ENCODE measurements around the gene WWC2.

Gene WWC2

DNA sequence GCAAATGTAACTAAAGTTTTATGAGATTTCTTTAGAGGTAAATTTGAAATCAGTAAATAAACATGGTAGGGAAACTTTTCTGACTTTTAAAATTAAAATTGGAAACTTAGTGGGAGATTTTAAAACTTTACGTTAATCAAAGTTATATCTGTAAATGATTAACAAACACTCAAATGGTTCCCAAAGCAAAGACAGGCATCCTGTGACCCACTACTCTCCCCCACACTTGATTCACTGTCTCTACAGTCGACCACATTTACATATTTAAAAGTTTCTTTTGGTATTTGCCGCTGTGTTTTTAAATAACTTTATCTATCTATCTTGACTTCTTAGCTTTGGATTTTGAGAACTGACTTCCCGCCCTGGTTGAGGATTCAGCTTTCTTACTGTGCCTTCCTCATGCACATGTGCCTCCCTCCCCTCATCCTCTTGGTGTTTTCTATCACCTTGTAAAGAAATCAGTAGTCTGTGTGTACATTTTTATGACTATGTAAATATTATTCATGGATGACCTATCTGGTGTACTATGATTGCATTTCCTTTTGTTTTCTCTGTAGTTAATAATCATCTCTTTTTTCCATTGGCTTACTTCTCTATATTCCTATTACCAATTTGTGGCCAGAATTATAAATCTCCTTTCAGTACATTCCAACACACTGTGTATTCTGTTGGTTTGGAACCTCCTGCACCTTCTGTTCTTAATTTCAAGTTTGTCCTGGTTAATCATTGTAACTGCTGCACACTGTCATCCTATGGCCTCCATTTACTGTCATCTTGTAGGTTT, 72.6 kb downstream of the WWC2 start:
- TF ChIP-seq, protein P1, sequence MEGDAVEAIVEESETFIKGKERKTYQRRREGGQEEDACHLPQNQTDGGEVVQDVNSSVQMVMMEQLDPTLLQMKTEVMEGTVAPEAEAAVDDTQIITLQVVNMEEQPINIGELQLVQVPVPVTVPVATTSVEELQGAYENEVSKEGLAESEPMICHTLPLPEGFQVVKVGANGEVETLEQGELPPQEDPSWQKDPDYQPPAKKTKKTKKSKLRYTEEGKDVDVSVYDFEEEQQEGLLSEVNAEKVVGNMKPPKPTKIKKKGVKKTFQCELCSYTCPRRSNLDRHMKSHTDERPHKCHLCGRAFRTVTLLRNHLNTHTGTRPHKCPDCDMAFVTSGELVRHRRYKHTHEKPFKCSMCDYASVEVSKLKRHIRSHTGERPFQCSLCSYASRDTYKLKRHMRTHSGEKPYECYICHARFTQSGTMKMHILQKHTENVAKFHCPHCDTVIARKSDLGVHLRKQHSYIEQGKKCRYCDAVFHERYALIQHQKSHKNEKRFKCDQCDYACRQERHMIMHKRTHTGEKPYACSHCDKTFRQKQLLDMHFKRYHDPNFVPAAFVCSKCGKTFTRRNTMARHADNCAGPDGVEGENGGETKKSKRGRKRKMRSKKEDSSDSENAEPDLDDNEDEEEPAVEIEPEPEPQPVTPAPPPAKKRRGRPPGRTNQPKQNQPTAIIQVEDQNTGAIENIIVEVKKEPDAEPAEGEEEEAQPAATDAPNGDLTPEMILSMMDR (IDR thresholded peaks at IDR 0.05; ENCODE audit: low read depth, low read length, poor library complexity, severe bottlenecking), result no peak
- TF ChIP-seq EZH2phosphoT487 (IDR thresholded peaks at IDR 0.05; ENCODE audit: borderline replicate concordance, low read length), result no peak
- no peak overlapping the region for H3K4me2 ChIP-seq (ENCODE audit: low read length)

DNA sequence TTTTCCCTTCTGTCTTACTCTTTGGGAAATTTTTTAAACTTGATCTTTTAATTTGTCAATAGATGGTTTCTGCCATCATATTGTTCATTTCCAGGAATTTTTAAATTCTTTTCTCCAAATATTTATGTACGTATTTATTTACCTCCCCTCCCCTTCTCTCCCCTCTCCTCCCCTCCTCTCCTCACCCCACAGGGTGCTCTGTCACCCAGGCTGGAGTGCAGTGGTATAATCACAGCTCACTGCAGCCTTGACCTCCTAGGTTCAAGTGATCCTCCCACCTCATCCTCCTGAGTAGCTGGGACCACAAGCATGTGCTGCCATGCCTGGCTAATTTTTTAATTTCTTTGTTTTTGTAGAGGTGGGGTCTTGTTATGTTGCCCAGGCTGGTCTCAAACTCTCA, 73.8 kb downstream of the WWC2 start:
- no peaks in the 10 kb centered on the region for H3K27me3 ChIP-seq (ENCODE audit: control insufficient read depth, low read length)
- H3K36me3 ChIP-seq (ENCODE audit: control insufficient read depth, low read length), result no peaks in the 10 kb centered on the region
- no peak overlapping the region for H3K4me3 ChIP-seq (ENCODE audit: low read length)
- H3K4me1 ChIP-seq (ENCODE audit: control insufficient read depth, low read length), result no peaks in the 10 kb centered on the region
- H3F3A ChIP-seq (ENCODE audit: control insufficient read depth, insufficient read depth), result no peaks in the 10 kb centered on the region
- no peak overlapping the region for H3K27ac ChIP-seq (ENCODE audit: low read depth, low read length)
- H3K9me2 ChIP-seq (replicated peaks; ENCODE audit: control insufficient read depth, low read length), result no peaks in the 10 kb centered on the region
- no peaks in the 10 kb centered on the region for H3K9me3 ChIP-seq (ENCODE audit: control insufficient read depth, insufficient read depth, low read length)
- TF ChIP-seq, protein P1 (IDR thresholded peaks at IDR 0.05; ENCODE audit: low read depth, low read length, poor library complexity, severe bottlenecking), result no peak
- TF ChIP-seq EZH2phosphoT487 (IDR thresholded peaks at IDR 0.05; ENCODE audit: borderline replicate concordance, low read length), result no peak
- H4K20me1 ChIP-seq (ENCODE audit: control insufficient read depth, insufficient read depth, low read depth, low read length), result no peaks in the 10 kb centered on the region
- no peak overlapping the region for H3K4me2 ChIP-seq (ENCODE audit: low read length)
- H3K79me2 ChIP-seq (ENCODE audit: control insufficient read depth, low read length), result no peaks in the 10 kb centered on the region

More for the DNA sequence above, 72.6 kb downstream of the WWC2 start:
- Histone ChIP-seq H3K36me3 (ENCODE audit: control insufficient read depth, low read length) (no peaks in the 10 kb centered on the region), H4K20me1 (ENCODE audit: control insufficient read depth, insufficient read depth, low read depth, low read length) (no peaks in the 10 kb centered on the region), H3F3A (ENCODE audit: control insufficient read depth, insufficient read depth) (no peaks in the 10 kb centered on the region), H3K4me1 (ENCODE audit: control insufficient read depth, low read length) (no peaks in the 10 kb centered on the region), H3K9me2 (replicated peaks; ENCODE audit: control insufficient read depth, low read length) (no peaks in the 10 kb centered on the region), H3K79me2 (ENCODE audit: control insufficient read depth, low read length) (no peaks in the 10 kb centered on the region), H3K27ac (ENCODE audit: low read depth, low read length) (no peak overlapping the region), H3K9me3 (ENCODE audit: control insufficient read depth, insufficient read depth, low read length) (no peaks in the 10 kb centered on the region), H3K4me3 (ENCODE audit: low read length) (no peak overlapping the region), H3K27me3 (ENCODE audit: control insufficient read depth, low read length) (no peaks in the 10 kb centered on the region)

DNA sequence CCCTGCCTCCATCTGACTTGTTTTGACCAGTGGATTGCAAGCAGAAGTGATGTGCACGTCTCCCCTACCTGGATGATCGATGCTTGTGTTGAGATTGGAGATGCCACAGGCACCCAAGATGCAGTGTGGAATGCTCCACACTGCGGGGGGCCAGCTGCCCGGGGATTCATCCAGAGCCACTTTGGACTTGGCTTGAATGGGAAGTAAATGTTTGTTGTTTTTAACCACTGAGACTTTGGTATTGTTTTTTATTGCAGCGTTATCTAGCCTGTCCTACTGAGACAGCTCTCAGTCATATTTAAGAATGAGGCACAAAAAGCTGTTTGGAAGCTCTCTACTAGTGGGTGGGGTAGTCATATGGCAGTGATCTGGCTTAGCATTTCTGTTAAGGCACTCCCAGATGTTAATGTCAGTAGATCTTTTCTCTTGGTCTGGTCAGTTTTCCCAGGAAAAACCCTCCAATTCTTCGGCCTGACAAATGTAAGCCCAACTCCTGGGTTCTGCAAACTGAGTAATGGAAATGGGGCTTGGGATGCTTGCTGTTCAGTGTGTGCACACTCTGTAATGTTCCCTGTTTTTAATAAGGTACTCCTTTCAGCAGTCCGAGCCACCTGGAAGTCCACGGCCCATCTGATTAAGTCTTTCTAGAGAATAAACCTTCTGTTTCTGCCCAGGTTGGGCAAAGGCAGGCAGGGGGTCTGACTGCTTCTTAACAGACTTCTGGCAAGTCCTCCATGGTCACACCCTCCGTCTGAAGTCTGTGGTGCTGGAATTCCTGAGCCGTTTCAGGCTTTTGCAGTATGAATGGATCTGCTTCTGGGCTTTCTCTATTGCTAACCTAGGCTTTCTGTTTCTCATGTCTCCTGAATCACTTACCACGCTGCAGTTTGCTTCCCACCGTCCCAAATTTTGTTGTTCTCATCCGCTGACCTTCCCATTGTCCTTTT, 74.8 kb downstream of the WWC2 start:
- H4K20me1 ChIP-seq (ENCODE audit: control insufficient read depth, insufficient read depth, low read depth, low read length), result no peaks in the 10 kb centered on the region
- H3K27ac ChIP-seq (ENCODE audit: low read depth, low read length), result no peak overlapping the region
- H3K4me2 ChIP-seq (ENCODE audit: low read length), result no peak overlapping the region
- H3F3A ChIP-seq (ENCODE audit: control insufficient read depth, insufficient read depth), result no peaks in the 10 kb centered on the region
- no peaks in the 10 kb centered on the region for H3K27me3 ChIP-seq (ENCODE audit: control insufficient read depth, low read length)
- TF ChIP-seq EZH2phosphoT487 (IDR thresholded peaks at IDR 0.05; ENCODE audit: borderline replicate concordance, low read length), result no peak
- TF ChIP-seq, protein P1 (IDR thresholded peaks at IDR 0.05; ENCODE audit: low read depth, low read length, poor library complexity, severe bottlenecking), result no peak
- H3K9me3 ChIP-seq (ENCODE audit: control insufficient read depth, insufficient read depth, low read length), result no peaks in the 10 kb centered on the region
- no peak overlapping the region for H3K4me3 ChIP-seq (ENCODE audit: low read length)
- no peaks in the 10 kb centered on the region for H3K36me3 ChIP-seq (ENCODE audit: control insufficient read depth, low read length)
- H3K4me1 ChIP-seq (ENCODE audit: control insufficient read depth, low read length), result no peaks in the 10 kb centered on the region
- no peaks in the 10 kb centered on the region for H3K9me2 ChIP-seq (replicated peaks; ENCODE audit: control insufficient read depth, low read length)
- H3K79me2 ChIP-seq (ENCODE audit: control insufficient read depth, low read length), result no peaks in the 10 kb centered on the region

Data from DOHH2 (cell line).